Measurements from ENCODE around the gene NUCKS1. TPM values are rescaled to one million over a fixed set of nuclear protein-coding genes. Genes with fewer than 3 reads are reported as not detected.

NUCKS1 gene
- total and polyA plus RNA-seq, 2 of the 8 experiments (the other 6 are each of a cell fraction or from before 2014, with no cell fraction given), result 126 to 461 TPM

- no peak for TF ChIP-seq RNF2 (IDR thresholded peaks at IDR 0.05; ENCODE audit: borderline replicate concordance, low read depth, low read length, missing control alignments, poor library complexity, severe bottlenecking)
Observed at GRCh38 chr1:205676002-205676401, 74.0 kb downstream of the NUCKS1 start (continued).

Measured in H1 (cell line).